Midbrain (tissue), 1 donor: ENCODE results near the gene PEAK3.
A peak's percentile ranks its signal among the peaks of the same experiment; 100 is the strongest.

Experiments used
- DNase-seq: peaks from one replicate; lab custom pipeline; 2025; lab: John Stamatoyannopoulos, UW

PEAK3 gene, protein sequence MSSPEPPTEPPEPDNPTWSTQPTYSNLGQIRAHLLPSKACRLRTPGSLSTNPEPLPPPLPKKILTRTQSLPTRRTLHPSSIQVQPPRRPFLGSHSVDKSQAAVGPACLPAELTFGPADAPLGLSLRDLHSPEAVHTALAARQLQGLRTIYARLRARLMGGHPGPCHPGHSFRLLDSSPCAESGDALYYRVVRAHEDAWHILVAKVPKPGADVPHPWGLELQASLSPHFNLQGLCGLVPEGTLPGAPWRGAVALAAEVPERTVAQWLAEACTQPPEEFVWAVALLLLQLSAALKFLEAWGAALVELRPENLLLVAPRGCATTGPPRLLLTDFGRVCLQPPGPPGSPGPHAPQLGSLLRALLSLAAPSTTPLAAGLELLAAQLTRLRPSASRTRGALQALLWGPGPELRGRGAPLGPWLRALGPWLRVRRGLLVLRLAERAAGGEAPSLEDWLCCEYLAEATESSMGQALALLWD

DNA sequence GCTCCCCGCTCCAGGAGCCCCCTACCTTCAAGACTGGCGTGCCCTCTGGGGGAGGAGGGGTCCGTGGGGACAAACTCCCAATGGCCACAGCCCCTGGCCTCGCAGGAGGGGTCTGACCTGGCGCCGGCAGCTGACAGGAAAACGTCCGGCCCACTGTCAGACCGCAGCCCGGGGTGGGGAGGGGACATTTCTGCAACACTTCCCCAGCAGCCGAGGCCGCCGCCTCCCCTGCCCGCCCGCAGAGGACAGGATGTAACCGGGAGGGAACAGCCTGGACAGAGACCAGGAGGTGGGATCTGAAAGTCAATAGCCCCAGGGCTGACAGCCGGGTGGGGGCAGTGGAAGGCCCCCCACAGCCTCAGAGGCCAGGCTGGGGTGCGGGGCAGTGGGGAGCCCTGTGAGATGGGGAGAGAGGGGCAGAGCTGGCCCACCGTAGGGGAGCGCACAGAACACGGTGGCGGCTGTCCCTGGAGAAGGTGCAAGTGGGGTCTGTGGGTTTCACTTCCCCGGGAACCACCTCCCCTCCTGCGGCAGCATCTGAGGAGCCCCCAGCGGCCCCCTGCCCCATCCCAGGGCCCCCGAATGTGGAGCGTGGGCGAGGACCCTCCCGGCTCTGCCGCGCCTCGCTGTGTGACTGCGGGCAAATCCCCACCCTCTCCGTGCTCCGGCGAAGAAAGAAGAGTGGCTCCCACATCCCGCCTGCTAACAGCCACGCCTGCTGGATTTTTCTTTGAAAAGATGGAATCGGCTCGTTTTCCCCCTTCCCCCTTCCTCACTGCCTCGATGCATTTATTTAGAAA lies at the start of gene PEAK3:
TSS of gene PEAK3 (minus strand) at position 114 of the 800 bp plus-strand sequence. CDS start 1,244 bp downstream, outside the sequence.
- peak; percentile 29 for DNase-seq

DNA sequence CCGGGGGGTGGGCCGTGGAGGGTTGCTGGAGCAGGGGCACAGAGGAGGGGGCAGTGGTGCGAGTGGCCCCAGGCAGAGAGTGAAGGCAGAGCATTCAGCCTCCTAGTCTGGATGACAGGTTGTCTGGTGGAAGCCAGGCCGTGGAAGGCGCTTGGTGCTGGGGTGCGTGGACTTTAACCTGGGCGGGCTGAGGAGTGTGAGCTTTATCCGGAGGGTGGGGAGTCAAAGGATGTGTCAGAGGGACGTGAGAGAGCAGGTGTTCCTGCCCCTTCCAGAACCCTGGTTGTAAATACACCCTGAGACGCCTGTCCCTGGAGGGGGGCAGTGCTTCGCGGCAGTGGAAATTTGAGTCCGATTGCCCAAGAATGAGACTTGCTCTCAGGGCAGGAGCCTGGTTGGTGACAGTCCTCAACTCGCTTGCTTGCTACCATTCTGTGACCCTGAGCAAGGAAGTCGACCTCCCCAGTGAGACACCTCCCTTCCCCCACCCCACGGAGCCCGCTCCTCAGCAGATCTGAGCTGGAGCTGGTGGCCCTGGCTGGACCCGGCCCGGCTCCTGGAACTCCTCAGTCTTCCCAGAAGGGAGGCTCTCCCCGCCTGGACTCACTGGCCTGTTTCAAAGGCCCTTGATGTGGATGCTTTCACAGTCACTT lies 48.8 kb upstream of the PEAK3 start:
- no peak for DNase-seq

DNA sequence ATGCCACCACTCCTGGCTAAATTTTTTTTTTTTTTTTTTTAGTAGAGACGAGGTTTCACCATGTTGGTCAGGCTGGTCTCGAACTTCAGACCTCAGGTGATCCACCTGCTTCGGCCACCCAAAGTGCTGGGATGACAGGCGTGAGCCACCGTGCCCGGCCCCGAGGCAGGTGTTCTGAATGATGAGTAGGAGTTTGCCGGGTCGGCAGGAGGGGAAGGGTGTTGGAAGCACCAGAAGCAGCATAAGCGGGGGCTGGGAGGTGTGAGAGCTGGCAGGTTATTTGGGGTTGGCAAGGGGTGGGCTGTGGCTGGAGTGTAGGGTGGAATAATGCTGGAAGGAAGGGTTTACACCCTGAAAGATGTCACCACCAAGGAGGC lies 48.3 kb upstream of the PEAK3 start:
- DNase-seq = no peak

DNA sequence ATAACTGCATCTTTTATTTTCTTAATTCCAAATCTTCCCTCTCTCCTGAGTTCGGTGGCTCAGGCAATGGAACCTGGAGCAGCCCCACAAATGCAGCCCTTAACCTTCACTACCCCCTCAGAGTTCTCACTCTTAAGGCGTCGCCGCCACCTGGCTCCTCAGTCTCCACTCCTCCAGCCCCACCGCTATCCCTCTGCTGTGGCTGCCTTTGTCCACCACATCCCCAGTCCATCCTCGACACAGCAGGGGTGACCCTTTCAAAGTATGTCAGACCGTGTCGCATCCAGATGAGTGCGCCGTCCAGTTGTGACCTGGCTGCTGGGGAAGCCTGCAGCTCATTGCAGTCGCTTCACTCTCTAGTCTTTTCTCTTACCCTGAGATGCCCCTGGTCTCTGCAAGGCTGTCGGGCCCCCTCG lies 47.5 kb upstream of the PEAK3 start:
- DNase-seq = no peak

DNA sequence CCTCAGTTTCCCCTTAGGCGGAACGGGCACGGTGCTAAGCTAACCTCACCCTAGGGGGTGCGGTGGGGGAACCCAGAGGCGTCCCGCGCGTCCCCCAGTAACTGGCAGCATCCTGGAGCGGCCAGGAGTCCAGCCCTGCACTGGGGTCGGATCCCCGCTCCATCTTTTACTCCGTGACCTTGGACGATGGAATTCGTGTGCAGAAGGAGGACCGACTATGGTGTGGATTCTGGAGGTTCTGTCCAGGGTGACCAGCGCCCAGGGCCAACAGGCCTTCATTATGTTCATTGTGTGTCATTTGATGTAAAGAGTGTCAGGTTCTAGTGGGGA lies 47.1 kb upstream of the PEAK3 start:
- DNase-seq = no peak

DNA sequence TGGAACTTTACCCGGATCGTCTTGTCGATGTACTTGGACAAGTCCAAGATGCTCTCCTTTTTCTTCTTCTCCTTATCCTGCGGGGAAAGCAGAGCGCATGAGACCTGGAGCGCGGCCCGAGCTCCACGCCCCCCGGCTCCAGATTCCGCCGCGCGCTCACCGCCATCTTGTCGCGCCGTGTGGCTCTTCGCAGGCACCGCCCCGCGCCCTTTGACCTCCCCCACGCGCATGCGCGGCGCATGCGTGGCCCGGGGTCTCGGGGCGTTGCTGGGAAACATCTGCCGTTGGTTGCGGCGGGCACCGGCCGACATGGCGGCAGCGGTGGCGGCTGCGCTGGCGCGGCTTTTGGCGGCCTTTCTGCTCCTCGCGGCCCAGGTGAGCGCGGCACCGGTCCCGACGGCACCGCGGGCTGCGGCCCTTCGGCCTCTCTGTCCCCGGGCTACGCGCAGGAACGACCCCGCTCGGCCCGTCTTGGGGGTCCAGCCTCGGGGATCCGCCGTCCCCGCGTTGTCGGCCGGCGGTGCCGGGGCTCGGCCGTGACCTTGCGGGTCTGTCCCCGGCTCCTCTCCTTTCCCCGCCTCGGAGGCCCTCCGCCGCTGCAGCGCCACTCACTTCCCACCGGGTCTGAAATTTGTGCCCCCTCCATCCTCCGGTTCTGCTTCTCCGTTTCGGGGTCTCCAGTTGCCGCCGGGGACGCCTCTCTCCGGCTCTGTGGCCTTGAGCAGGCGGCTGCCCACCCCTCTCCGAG lies 46.6 kb upstream of the PEAK3 start, which contains the start of the genes LSM7 and SPPL2B:
TSS of gene LSM7 (minus strand) at position 186 of the 748 bp plus-strand sequence. CDS start at position 166, 20 bp downstream.
TSS of gene SPPL2B (plus strand) at position 284 of the 748 bp plus-strand sequence. CDS start at position 310, 26 bp downstream.
- DNase-seq = peak; percentile 94

DNA sequence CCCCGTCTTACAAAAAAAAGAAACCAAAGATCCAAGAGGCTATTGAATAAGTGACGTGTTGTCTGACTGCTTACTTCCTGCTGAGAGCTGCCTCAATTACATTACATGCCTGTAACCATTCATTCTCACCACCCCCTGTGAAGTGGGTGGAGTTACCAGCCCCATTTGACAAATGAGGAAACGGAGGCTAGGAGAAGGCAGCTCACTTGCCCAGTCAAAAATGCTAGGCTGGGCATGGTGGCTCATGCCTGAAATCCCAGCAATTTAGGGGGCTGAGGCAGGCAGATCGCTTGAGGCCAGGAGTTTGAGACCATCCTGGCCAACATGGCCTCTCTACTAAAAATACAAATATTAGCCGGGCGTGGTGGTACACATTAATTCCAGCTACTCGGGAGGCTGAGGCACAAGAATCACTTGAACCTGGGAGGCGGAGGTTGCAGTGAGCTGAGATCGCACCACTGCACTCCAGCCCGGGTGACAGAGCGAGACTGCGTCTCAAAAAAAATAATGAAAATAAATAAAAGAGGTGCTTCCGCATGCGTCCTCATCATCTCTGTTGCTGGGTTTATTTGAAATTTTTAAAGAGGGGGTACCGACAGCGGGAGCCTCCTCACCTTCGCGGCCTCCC lies 45.9 kb upstream of the PEAK3 start:
- DNase-seq = no peak

DNA sequence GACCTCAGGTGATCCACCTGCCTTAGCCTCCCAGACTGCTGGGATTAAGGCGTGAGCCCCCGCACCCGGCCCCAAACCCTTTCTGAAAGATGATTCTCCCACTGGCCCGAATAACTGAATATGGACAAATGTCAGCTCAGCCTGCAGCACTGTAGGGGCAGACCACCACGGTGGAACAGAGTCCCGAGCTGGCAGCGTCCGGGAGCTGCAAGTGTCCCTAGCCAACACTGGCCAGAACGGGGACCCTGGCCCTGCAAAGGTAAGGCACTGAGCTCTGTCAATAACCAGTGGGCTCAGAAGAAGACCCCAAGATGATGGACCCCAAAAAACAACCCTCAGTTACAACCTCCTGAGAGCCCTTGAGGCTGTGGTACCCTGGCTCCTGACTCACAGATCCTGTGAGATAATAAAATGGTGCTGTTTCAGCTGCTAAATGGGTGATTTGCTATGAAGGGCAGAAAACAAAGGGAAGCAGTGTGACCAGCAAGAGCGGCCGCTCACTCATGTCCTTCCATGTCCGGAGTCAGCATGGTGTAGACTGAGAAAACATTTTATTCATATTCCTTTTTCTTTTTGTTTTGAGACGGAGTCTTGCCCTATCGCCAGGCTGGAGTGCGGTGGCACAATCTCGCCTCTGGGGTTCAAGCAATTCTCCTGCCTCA lies 44.9 kb upstream of the PEAK3 start:
- no peak for DNase-seq

DNA sequence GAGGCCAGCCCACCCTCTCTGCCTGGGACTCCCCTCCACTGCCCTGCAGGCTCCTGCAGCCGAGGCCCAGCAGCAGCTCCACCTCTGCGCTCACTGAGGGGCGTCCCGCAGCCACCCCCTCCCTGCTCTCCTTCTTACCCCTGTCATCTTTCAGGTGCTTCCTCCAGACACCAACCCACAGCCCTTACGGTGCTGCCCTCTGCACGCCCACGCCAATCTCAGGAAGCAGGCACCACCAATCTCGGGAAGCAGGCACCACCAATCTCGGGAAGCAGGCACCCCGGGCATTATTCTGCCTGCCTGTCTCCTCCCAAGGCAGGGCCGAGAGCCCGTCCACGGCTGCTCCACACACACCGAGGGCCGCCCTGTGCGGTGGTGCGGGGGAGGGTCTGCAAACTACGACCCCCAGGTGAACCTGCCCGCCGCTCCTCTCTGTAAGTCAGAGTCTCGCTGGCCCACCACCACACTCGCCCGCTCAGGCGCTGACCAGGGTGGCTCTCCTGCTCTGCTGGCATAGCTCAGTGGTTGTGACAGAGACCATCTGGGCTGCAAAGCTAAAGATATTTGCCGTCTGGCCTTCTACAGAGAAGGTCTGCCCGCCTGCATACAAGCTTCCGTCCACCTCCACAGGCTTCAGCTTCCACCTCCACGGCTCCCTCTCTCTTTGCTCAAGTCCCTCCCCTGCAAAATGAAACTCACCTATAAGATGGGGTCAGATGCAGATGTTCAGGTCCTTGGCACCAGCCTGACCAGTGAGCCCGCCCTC lies 43.5 kb upstream of the PEAK3 start:
- DNase-seq = no peak

DNA sequence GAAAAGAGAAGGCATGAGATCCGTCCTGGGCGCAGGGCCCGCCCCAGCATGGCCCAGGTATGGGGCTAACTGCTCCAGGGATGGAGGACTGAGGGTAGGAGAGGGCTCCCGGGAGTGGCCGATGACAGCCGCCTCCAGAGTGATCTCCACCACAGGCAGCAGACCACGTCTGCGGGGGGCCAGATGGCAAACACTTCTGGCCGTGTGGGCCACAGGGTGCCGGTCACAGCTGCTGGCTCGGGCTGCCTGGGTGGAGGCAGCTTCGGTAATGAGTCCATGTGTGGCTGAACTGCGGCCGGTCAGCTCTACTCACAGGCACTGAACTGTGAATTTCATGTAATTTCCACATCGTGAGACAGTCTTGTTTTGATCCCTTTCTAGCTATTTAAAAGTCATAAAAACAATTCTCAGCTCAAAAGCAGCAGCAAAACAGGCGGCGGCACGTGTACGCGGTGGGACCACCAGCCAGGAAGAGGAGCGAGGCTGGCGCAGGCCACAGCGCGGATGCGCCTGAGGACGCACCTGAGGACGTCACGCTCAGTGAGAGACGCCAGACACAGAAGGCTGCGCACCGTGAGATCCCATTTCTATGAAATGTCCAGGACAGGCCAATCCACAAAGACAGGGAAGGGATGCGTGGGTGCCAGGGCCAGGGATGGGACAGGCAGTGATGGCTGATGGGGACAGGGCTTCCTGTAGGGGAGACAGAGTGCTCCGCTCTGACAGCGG lies 42.4 kb upstream of the PEAK3 start:
- DNase-seq = no peak

DNA sequence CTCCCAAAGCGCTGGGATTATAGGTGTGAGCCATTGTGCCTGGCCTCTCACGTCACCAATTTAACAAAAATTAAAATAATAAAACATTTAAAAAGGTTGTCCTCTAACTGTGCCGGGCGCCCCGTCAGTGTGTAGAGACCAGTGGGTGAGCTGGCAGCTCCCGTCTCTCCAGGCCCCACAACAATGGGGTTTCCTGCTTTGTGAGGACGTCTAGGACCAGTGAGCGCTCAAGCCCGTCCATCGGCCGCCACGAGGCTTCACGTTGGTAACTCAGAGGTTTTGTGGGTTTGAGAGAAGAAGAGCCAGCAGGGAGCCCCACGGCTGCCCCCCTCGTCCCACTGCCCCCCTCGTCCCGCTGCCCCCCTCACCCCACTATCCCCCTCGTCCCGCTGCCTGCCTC lies 41.7 kb upstream of the PEAK3 start:
- no peak for DNase-seq

DNA sequence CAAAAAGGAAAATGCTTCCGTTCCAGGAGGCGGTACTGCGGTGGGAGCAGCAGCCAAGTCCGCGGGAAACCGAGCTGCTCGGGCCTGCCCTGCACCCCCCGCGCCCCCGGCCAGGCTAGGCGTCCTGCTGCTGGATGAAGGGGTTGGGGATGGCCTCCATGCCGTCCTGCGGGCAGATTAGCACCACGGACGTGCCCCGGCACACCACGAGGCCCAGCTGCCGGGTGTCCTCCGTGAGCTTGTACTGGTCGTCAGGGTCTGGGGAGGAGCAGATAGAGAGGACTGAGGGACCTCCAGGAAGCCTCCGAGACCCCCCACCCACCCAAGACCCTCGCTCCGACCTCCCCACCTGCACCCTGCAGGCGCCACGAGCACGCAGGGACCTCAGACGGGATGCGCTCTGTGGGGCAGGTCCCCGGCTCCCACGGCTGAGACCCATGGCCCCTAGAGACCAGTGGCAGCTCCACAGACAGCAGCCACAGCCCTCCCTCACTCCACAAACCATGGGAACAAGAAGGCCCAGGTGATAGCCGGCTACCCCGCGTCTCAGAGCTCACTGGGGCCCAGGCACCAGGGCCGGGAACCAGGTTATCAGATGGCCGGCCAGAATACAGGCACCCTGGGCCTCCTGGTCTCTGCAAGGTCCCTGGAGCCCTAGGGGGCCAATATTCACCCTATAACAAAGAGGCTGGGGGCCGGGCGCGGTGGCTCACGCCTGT lies 39.7 kb upstream of the PEAK3 start:
- DNase-seq = no peak

DNA sequence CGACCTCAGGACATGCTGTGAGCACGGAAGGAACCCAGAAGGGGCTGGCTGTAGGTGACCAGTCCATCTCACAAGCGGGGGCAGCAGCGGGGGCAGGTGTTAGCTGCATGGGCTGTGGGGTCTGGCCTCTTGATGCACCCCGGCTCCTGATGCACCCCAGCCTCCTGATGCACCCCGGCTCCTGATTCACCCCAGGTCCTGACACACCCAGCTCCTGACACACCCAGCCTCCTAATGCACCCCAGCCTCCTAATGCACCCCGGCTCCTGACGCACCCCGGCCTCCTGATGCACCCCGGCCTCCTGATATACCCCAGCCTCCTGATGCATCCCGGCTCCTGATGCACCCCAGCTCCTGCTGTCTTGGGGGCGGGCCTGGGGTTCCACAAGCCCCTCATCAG lies 39.0 kb upstream of the PEAK3 start:
- no peak for DNase-seq

DNA sequence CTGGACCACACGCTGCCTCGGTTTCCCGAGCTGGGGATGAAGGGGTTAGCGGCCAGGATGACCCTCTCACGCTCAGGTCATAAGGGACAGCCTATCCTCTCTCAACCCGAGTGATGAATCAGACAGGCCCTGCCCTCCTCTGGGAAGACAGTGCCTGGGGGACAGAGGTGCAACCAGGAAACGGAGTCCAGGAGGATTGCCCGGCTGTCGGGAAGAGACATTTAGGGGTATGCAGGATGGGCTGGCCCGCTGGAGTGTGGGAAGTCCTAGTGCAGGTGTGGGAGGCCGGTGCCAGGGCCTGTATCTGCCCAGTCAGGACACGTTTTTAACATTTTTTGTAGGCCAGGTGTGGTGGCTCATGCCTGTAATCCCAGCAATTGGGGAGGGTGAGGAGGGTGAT lies 38.1 kb upstream of the PEAK3 start:
- DNase-seq = no peak

DNA sequence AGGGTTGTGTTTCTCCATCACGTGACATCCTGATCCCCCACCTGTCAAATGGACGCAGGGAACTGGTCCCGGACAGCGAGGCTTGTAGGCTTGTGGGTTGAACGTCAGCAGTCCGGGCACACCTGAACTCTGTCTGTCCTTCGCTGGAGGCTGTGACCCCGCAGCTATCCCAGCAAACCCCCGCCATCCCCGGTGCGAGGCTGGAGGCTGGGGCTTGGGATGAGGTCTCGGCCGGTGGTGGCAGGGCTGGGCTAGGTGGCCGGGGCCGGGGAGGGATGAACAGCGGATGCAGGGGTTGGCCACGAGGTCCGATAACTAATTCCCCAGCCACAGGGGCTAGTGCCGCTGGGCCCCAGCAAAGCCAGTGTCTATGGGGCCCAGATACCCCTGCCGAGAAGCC lies 37.6 kb upstream of the PEAK3 start:
- DNase-seq = no peak

DNA sequence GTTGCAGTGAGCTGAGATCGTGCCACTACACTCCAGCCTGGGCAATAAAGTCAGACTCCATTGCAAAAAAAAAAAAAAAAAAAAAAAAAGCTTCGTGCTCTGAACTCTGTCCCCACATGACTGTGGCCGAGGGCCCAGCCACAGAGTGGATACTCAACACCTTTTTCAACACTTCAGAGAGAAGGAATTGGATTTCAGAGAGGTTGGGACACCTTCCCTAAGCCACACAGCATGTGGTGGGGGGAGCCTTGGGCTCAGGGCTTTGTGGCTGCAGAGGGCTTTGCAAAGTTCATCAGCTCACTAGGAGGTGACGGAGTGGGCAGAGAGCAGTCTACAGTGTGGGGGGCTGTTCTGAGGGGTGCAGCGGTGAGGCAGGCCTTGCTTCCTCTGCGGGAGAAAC lies 36.9 kb upstream of the PEAK3 start:
- no peak for DNase-seq

DNA sequence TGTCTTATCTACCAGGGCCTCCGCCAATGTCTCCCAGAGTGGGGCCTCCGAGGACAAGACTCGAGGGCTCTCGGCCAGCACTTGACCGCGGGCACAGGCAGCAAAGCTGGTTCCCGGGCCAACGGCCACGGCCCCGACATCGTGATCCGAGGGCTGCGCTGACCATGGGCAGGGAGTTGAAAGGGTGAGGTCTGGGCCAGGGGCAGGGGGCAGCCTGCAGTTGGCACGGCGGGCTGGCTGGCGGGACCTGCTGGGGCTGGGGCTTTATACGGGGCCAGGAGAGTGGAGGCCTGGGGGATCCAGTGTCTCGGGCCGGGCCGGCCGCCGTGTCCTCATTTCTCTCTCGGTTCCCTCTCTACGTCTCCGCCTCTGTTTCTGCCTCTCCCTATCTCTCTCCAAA lies 35.8 kb upstream of the PEAK3 start:
- DNase-seq = no peak

DNA sequence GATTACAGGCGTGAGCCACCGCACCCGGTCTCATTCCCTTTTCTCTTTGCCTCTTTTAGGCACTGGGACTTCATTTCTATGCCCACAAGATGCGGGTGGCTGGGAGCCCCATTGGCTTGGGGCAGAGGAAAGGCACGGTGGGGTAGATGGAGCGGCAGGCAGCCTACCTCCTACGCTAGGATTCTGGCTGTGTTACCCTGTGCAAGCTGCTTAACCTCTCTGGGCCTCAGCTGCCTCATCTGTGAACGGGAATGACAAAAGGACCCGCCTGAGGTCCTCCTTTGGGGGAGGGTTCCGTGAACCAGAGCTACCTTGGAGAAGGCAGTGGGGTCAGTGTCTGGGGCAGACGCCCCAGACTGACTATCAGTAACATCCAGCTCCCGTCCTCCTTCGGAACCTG lies 35.3 kb upstream of the PEAK3 start:
- no peak for DNase-seq
